ENCODE measurements around the gene IGFBP2. TPM values are rescaled to one million over a fixed set of nuclear protein-coding genes. Genes with fewer than 3 reads are reported as not detected.

IGFBP2 gene
- total and polyA plus RNA-seq, 2 of the 13 experiments (the other 11 are each of a cell fraction or from before 2014, with no cell fraction given) = 2.0 to 5.8 TPM

GRCh38 chr2:216603010-216603883 is 30.0 kb upstream of the IGFBP2 start (continued):
- no peak for TF ChIP-seq ZBTB40 (IDR thresholded peaks at IDR 0.05)
- TF ChIP-seq ZBTB40 (CRISPR knock-in tag; IDR thresholded peaks at IDR 0.05) = no peak

- intact Hi-C loops (cut with micrococcal nuclease; ENCODE audit: unreplicated experiment) (no loop called here), in situ Hi-C loops (cut with HindIII; ENCODE audit: extremely low pct_ligation_motif_present, low pct_unique_long_range_greater_than_20kb) (no loop called here)
- Histone ChIP-seq H3K4me2 (ENCODE audit: low read depth, low read length) (no peak overlapping the region), H4K20me1 (ENCODE audit: insufficient read depth, low read length) (no peaks in the 10 kb centered on the region), H3K4me1 (ENCODE audit: insufficient read depth, low read length) (peaks cover 18% of the 10 kb centered on the region), H3K4me3 (replicated peaks in 1 of 3; ENCODE audit: insufficient read depth in 1 of 3, low read depth in 2 of 3, low read length in 3 of 3) (no peak overlapping the region), H2AFZ (ENCODE audit: low read length) (no peak overlapping the region), H3K27ac (ENCODE audit: extremely low read length, insufficient read depth, low read length) (no peak overlapping the region), H3K9ac (ENCODE audit: insufficient read depth, low read depth, low read length) (no peak overlapping the region), H3K79me2 (ENCODE audit: insufficient read depth, low read length) (no peaks in the 10 kb centered on the region), H3K27me3 (ENCODE audit: control insufficient read depth in 1 of 2, insufficient read depth in 2 of 2, low read length in 2 of 2) (peaks cover 0 to 47% of the 10 kb centered on the region in 2 experiments; a peak in 4 of 5 replicates), H3K36me3 (replicated peaks in 1 of 2; ENCODE audit: control insufficient read depth in 1 of 2, insufficient read depth in 2 of 2, low read length in 2 of 2) (no peaks in the 10 kb centered on the region), H3K9me3 (ENCODE audit: low read length) (no peaks in the 10 kb centered on the region)
- ATAC-seq = no peak
- WGBS (ENCODE audit: low lambda C conversion rate) = 60% methylated on average over 3 of the region's 3 CpGs
- POLR2A ChIA-PET = no interaction called here
- CTCF ChIA-PET (ENCODE audit: low intra/inter-chr PET ratio, low total read pairs) = no interaction called here
- no TSS peak for BruUV-seq (replicated peaks)
- FAIRE-seq = no peak
- no peak for DNase-seq (ENCODE audit: low spot score)
- no peak for TF ChIP-seq GTF3A (CRISPR knock-in tag; conservative IDR thresholded peaks at IDR 0.05)
- no peak for TF ChIP-seq ZFYVE20 (CRISPR knock-in tag; IDR thresholded peaks at IDR 0.05; ENCODE audit: borderline replicate concordance, low read depth)
- no peak for TF ChIP-seq ZNF678 (CRISPR knock-in tag; IDR thresholded peaks at IDR 0.05)
- no peak for TF ChIP-seq RNF219 (CRISPR knock-in tag; IDR thresholded peaks at IDR 0.05)
- no peak for TF ChIP-seq ZNF263 (CRISPR knock-in tag; IDR thresholded peaks at IDR 0.05)
- TF ChIP-seq MBD4 (IDR thresholded peaks at IDR 0.05; ENCODE audit: borderline replicate concordance, low read length) = no peak
- no peak for TF ChIP-seq EED (CRISPR knock-in tag; IDR thresholded peaks at IDR 0.05)
- TF ChIP-seq NONO (IDR thresholded peaks at IDR 0.05) = no peak
- TF ChIP-seq NONO (CRISPR knock-in tag; conservative IDR thresholded peaks at IDR 0.05) = no peak
Measured at GRCh38 chr2:216603884-216604245, 29.4 kb upstream of the IGFBP2 start.
